Measurements from ENCODE around the gene NEUROD6.

- TF ChIP-seq CTCF (conservative IDR thresholded peaks at IDR 0.05; ENCODE audit: low read length) = no peak
- TF ChIP-seq EZH2phosphoT487 (IDR thresholded peaks at IDR 0.05; ENCODE audit: borderline replicate concordance, low read depth, low read length) = no peak
Measured at GRCh38 chr7:31299336-31299735, 41.2 kb downstream of the NEUROD6 start.
